GM10847 (cell line): Measurements from ENCODE around the gene CAMK1G.

ENCODE experiments used
- POLR2A ChIP-seq: IDR thresholded peaks from 2 replicates; pipeline ENCODE4 v1.6.1; 2011; ENCODE audit not compliant: insufficient read length; ENCODE audit errors: extremely low read depth

Gene CAMK1G

DNA sequence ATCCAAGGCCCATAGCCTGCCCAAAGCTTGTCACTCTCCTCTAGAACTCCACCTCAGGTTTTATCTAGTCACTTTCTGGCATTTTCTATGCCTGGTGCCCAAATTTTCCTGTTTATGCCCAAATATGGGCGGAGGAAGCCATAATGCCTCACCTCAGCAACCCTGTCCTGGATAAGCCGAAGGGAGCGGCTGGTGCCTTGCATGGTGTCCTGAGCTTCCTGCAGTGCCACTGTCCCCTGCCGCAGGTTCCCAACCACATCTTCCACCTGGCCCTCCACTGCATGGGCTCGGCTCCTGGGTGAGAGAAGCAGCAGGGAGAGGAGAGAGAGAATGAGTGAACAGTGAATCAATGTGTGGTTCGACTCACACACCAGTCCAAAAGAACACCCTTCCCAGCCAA, 34.2 kb downstream of the CAMK1G start:
- TF ChIP-seq POLR2A: no peak

GRCh38 chr1:209618291-209618690, 34.8 kb downstream of the CAMK1G start:
- TF ChIP-seq POLR2A: no peak

DNA sequence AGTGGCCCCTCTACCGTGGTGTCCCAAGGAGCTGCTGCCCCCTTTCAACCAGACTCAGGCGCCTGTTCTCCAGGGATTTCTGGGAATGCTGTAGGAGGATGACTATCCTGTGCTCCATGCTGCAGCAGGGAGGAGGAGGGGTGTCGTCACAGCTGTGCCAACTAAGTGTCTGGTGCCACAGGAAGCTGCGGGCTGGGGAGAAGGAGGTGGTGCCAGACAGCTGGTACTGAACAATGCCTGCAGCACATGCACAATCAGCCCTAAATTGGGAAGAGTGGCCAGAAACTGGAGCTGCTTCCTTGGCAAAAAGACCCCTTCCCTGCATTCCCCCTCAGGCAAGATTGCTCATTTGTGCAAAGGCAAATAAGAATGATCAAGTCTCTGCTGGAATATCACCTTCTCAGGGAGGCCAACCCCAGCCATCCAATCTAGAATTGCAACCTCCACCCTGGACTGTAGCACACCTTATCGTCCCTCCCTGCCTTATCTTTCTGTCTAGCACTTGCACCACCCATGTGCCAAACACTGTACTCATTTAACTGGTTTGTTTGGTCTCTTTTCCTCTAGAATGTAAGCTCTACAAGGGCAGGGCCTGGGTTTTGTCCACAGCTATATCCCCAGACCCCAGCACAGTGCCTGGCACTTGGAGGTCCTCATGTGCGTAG, 35.4 kb downstream of the CAMK1G start:
- TF ChIP-seq POLR2A: no peak

DNA sequence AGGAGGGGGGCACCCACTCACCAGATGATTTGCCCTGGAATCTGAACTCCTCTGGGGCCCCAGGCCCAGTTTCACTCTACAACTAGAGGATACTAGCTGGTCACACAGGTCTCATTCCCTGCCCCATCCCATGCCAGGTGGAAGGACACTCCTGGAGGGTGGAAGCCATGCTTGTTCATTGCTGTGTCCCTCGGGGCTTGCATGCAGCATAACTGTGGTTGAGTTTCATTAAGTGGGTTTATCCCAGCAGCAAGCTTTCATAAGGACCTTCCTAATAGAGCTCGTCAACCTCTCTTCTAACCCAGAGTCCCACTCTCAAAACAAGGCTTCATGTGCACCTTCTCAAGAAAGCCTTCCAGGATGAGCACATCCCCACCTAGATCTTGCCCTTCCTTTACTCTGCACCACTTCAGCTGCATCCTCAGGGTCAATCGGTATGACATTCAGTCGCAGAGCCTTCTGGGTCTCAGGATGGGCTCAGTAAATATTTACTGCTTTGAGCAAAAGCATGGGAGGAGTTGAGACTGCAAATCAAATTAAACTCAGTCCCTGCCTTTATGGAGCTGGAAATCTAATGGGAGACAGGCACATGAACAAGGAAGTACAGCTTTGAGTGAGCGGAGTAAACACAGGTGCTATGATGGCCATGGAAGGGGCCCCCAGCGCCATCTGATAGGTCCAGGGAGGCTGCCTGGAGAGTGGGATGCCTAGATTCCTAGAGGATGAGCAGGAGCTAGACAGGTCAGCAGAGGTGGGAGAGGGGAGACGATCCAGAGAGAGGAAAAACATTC, 36.4 kb downstream of the CAMK1G start:
- no peak for TF ChIP-seq POLR2A

GRCh38 chr1:209620487-209620884, 37.0 kb downstream of the CAMK1G start:
- TF ChIP-seq POLR2A: no peak

GRCh38 chr1:209621286-209621685, 37.8 kb downstream of the CAMK1G start:
- TF ChIP-seq POLR2A: no peak

DNA sequence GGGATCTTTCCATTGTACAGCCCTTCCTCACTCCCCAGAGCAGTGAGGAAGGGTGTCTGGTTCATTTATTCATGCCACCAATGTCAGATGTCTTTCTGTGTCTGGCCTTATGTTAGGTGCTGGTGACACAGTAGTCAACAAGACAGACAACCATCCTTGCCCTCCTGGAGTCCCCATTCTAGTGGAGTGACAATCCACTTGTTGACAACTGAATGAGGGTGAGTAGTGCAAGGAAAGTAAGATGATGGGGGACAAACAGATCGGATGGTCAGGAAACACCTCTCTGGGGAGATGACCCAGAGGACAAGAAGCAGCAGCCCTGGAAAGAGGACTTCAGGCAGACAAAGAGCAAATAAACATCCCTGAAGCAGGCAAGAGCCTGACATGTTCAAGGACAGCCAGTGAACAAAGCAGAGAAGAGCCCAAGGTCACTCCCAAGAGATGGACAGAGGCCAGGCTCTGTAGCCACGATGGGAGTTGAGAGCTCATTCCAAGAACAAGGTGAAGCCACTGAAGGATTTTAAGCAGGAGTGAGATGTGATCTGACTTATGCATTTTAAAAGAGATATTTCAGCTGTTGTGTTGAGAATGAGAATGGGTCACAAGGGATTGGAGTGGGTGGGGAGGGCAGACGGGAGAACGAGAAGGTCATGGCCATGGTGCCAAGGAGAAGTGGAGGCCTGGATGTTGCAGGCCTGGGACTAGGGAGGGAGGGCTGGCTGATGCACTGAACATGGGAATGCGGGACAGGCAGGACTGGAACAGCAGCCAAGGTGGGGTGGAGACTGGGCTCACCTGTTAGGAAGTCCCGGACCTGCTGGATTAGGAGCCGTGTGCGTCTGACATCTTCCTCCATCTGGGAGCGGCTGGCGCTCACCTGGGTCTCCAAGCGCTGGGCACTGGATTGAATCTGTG, 38.5 kb downstream of the CAMK1G start:
- no peak for TF ChIP-seq POLR2A

DNA sequence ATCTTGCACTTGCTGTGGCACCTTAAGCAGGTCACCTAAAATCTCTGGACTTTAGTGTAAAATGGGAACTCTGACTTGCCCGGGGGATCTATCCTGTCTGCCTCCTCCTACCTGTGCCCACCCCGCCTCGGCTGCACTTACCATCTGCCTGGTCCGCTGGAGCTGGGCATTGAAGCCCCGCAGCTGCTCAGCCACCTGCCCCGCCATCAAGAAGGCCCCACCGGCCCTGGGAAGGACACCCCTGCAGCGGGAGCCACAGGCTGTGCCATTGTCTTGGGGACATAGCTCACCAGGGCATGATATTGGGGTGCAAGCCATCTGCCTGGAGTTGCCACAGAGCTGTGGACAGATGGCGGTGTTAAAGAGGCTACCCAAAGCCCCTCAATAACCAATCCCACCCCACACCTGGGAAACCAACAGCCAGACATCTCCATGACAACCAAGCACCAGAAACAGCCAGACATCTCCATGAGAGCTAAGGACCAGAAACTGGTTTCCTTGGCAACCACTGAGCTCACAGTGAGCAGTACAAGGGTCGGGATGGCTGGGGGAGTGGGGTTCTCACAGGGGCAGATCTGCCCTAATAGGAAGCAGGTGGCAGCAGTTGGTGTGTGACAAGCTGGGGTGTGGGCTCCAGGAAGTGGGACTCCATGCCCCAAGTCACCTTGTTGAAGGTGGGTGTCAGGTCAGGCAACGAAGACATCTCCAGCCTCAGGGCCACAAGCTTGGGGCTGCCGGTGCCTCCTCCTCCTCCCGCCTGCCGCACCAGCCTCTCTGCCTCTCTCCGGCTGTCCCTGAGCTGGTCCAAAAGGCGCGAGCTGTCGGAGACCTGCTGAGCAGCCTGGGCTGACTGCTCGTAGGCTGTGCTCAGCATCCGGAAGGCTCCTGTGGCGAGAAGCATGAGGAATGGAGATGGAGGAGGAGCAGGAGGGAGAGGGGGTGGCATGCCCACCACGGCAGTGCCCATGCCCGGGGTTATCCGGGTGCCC, 39.6 kb downstream of the CAMK1G start:
- no peak for TF ChIP-seq POLR2A

DNA sequence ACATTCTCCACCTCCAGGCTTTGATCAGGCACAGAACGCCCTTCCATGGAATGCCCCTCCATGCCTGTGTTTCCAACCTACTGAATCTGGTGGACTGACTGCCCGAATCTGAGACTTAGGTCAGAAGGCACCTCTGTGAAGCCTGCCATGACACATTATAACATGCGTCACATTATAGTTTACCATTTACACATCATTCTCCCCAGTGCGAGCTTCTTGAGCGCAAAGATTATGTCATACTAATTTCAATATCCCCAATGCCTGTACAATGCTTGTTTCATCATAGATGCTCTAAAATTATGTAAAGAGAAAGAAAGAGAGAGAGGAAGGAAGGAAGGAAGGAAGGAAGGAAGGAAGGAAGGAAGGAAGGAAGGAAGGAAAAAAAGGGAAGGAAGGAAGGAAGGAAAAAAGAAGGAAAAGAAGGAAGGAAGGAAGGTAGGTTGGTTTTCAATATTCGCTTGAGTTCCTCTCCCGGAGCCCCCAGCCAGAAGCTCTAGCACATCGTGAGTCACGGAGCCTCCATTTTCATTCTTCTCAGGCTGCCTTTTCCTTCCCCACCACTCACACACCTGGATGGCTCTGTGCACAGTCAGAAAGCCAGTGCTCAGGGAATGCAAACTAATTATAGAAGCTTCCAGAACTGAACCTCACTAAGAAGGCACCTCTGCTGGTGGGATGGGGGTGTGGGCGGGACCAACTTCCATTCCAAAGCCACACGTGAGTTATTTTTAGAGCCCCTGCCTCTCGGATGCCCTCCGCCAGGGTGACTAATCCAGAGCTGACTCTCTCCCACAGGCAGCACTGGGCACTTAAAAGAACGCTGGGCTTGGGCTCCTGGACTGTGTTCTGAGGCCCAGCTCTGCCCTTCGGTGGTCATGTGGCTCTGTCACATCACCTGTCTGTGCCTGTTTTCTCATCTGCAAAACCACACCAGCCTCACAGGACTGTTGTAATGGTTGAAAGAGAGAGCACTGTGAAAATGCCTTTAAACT, 41.3 kb downstream of the CAMK1G start:
- no peak for TF ChIP-seq POLR2A

GRCh38 chr1:209625791-209626285, 42.3 kb downstream of the CAMK1G start:
- TF ChIP-seq POLR2A: no peak

GRCh38 chr1:209626346-209627026, 43.0 kb downstream of the CAMK1G start:
- TF ChIP-seq POLR2A: no peak

DNA sequence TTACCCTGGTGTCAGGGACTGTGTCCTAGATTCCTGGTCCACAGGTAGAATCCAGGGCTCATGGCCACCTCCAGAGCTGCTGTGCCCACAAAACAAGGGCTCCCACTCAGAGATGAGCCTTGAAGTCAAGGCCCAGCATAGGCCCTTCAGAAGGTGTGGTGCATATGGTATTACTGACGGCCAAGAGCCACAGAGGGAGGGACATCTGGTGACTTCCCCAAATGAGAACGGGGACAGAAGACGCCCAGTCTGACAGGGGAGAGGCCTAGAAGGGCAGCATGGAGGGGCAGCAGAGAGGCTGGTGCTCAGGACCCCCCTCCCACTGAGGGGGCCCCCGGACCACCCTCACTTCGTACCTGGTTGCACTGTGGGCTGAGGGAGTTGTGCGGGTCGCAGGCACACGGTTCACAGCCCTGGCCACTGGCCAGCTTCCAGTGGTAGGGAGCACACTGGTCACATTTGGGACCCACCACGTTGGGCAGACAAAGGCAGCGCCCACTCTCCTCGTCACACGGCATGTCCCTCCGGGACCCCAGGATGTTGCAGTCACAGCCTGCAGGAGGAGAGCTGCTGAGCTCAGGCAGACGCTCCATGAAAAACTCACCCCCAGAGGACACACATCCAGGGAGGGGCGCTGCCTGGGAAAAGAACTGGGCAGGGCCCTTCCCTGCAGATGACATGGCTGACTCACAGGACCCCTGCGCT, 43.7 kb downstream of the CAMK1G start:
- no peak for TF ChIP-seq POLR2A

GRCh38 chr1:209627732-209628196, 44.2 kb downstream of the CAMK1G start:
- TF ChIP-seq POLR2A: no peak
